ENCODE results near the gene OGFOD3. TPM values are rescaled to one million over a fixed set of nuclear protein-coding genes. Genes with fewer than 3 reads are reported as not detected.
"Not testable (repeated sequence)": the region's sequence is repeated elsewhere in the genome, so short reads cannot be mapped to it uniquely, and the experiment has no call there.

Gene OGFOD3
- total RNA-seq, 4 donors from 2014 or later: 15.0 to 44.4 (median 24.8) TPM

DNA sequence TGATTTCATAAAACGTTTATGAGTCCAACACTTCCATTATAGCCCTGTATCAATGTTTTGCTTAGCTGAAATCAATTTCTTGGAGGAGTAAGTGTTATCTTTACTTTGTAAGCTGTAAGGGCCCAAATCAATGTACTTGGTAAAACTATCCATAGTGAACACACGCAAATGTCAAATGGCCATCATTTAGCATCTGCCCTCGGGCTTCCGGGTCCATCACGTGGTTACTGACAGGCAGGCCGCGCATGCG lies 39.5 kb upstream of the OGFOD3 start:
- peak overlapping the region; percentile 72 to 83 for H3K4me3 ChIP-seq
- intact Hi-C loops (cut with DNase I; ENCODE audit: low total_unique reads): no loop called here
- H3K27ac ChIP-seq: peak overlapping the region; percentile 100
- H3K36me3 ChIP-seq: no peaks in the 10 kb centered on the region
- DNase-seq: no peak
- no peaks in the 10 kb centered on the region for H3K27me3 ChIP-seq
- H3K4me1 ChIP-seq: peaks cover 0 to 3% of the 10 kb centered on the region in 2 donors
- TF ChIP-seq, protein P1, sequence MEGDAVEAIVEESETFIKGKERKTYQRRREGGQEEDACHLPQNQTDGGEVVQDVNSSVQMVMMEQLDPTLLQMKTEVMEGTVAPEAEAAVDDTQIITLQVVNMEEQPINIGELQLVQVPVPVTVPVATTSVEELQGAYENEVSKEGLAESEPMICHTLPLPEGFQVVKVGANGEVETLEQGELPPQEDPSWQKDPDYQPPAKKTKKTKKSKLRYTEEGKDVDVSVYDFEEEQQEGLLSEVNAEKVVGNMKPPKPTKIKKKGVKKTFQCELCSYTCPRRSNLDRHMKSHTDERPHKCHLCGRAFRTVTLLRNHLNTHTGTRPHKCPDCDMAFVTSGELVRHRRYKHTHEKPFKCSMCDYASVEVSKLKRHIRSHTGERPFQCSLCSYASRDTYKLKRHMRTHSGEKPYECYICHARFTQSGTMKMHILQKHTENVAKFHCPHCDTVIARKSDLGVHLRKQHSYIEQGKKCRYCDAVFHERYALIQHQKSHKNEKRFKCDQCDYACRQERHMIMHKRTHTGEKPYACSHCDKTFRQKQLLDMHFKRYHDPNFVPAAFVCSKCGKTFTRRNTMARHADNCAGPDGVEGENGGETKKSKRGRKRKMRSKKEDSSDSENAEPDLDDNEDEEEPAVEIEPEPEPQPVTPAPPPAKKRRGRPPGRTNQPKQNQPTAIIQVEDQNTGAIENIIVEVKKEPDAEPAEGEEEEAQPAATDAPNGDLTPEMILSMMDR (IDR thresholded peaks at IDR 0.05): no peak
- no peak for TF ChIP-seq POLR2A (IDR thresholded peaks at IDR 0.05)
- H3K9me3 ChIP-seq: no peaks in the 10 kb centered on the region

GRCh38 chr17:82457073-82457928 lies 38.9 kb upstream of the OGFOD3 start:
- intact Hi-C loops (cut with DNase I; ENCODE audit: low total_unique reads): no loop called here
- Histone ChIP-seq H3K27me3 (no peaks in the 10 kb centered on the region), H3K4me3 (peak overlapping the region; percentile 72 to 83), H3K9me3 (no peaks in the 10 kb centered on the region), H3K27ac (peak overlapping the region; percentile 100), H3K36me3 (no peaks in the 10 kb centered on the region), H3K4me1 (peaks cover 0 to 3% of the 10 kb centered on the region in 2 donors)
- no peak for DNase-seq
- no peak for TF ChIP-seq POLR2A (IDR thresholded peaks at IDR 0.05)
- TF ChIP-seq, protein P1 (IDR thresholded peaks at IDR 0.05): no peak

DNA sequence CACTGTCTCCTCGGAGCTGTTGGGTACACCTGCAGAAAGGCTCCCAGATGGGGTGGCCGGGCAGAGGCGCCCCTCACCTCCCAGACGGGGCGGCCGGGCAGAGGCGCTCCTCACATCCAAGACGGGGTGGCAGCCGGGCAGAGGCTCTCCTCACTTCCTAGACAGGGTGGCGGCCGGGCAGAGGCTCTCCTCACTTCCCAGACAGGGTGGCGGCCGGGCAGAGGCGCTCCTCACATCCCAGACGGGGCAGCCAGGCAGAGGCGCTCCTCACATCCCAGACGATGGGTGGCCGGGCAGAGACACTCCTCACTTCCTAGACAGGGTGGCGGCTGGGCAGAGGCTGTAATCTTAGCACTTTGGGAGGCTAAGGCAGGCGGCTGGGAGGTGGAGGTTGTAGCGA lies 35.3 kb upstream of the OGFOD3 start:
- H3K36me3 ChIP-seq; H3K9me3 ChIP-seq; H3K27me3 ChIP-seq; intact Hi-C loops (cut with DNase I; ENCODE audit: low total_unique reads); H3K27ac ChIP-seq; DNase-seq; H3K4me3 ChIP-seq; H3K4me1 ChIP-seq: not testable (repeated sequence)

DNA sequence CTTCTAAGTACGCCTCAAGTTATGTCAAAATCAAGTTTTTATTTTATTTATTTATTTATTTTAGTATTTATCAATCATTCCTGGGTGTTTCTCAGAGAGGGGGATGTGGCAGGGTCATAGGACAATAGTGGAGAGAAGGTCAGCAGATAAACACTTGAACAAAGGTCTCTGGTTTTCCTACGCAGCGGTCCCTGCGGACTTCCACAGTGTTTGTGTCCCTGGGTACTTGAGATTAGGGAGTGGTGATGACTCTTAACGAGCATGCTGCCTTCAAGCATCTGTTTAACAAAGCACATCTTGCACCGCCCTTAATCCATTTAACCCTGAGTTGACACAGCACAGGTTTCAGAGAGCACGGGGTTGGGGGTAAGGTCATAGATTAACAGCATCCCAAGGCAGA lies 34.8 kb upstream of the OGFOD3 start:
- H3K4me3 ChIP-seq; DNase-seq; H3K27ac ChIP-seq; H3K27me3 ChIP-seq; H3K9me3 ChIP-seq; H3K4me1 ChIP-seq; H3K36me3 ChIP-seq; intact Hi-C loops (cut with DNase I; ENCODE audit: low total_unique reads): not testable (repeated sequence)

- H3K4me1 ChIP-seq: no peaks in the 10 kb centered on the region
- no peak overlapping the region for H3K27ac ChIP-seq
- no peaks in the 10 kb centered on the region for H3K9me3 ChIP-seq
- no peak for TF ChIP-seq POLR2A (IDR thresholded peaks at IDR 0.05)
- TF ChIP-seq, protein P1 (IDR thresholded peaks at IDR 0.05): no peak
- no peaks in the 10 kb centered on the region for H3K27me3 ChIP-seq
- H3K36me3 ChIP-seq: no peaks in the 10 kb centered on the region
- intact Hi-C loops (cut with DNase I; ENCODE audit: low total_unique reads): no loop called here
- no peak overlapping the region for H3K4me3 ChIP-seq
- DNase-seq: no peak
These were observed 33.8 kb upstream of the OGFOD3 start for GRCh38 chr17:82452162-82452561.

GRCh38 chr17:82450357-82451106 lies 32.1 kb upstream of the OGFOD3 start, which contains the start of gene CYBC1:
CYBC1 (minus strand) TSS chr17:82450752; CDS start chr17:82449254, 1,498 bp downstream.
- no peaks in the 10 kb centered on the region for H3K27me3 ChIP-seq
- peak; percentile 58 to 78 for TF ChIP-seq POLR2A (IDR thresholded peaks at IDR 0.05)
- TF ChIP-seq, protein P1 (IDR thresholded peaks at IDR 0.05): peak in 1 of 4 experiments; percentile 31
- H3K4me3 ChIP-seq: peak within 1 kb of the TSS; percentile 38 to 82
- H3K9me3 ChIP-seq: no peaks in the 10 kb centered on the region
- intact Hi-C loops (cut with DNase I; ENCODE audit: low total_unique reads): no loop called here
- H3K27ac ChIP-seq: peak within 1 kb of the TSS; percentile 76 to 84
- peak; percentile 93 for DNase-seq
- H3K36me3 ChIP-seq: no peaks in the 10 kb centered on the region
- peaks cover 0 to 4% of the 10 kb centered on the region in 2 donors for H3K4me1 ChIP-seq
